K562 (cell line): ENCODE results near the gene TNPO2. TPM values are rescaled to one million over a fixed set of nuclear protein-coding genes. Genes with fewer than 3 reads are reported as not detected.

Experiments used
- ATAC-seq: fragments of 200-7000 bp; cut with Tn5 transposase; 3 replicates; pipeline ENCODE4 v1.9.1; 2020; ENCODE audit warnings: moderate library complexity
- BruUV-seq: library from RNA; stranded (reverse); fragments of 400-500 nt; replicated peaks from 2 replicates; lab custom pipeline; 2021; lab: Mats Ljungman, UMichigan
- CTCF ChIA-PET: fragments of 300-600 bp; formaldehyde crosslinking; extraction: SDS; loops from one replicate; lab custom pipeline; 2021; ENCODE audit warnings: low intra/inter-chr PET ratio; lab: Yijun Ruan, JAX
- POLR2A ChIA-PET: fragments of 300-600, 350-650 bp; sonication (Branson Sonifier 250); formaldehyde crosslinking; extraction: SDS; loops from one replicate; lab custom pipeline; 2021; ENCODE audit warnings: antibody characterized with exemption, inconsistent platforms; lab: Yijun Ruan, JAX
- DNase-seq, 4 experiments: peaks; one replicate each; pipeline versions ENCODE4 v3.0.0 to v3.0.0-alpha.2; 2011 to 2018; ENCODE audit warnings: low spot score in 3 of 4, mixed read lengths in 3 of 4; ENCODE audit errors: extremely low read depth in 1 of 4
- FAIRE-seq: peaks from 2 replicates; lab custom pipeline; 2011; peaks lifted over from hg19 to GRCh38; lab: Jason Lieb, UNC
- H2AFZ ChIP-seq: 2 replicates; pipeline ENCODE4 v1.6.0; 2011; ENCODE audit warnings: low read depth, low read length, control low read depth, inconsistent platforms
- H3K27ac ChIP-seq: fragments of 200-600 bp; 3 replicates; pipeline ENCODE4 v1.8.0; 2011; ENCODE audit warnings: low read depth, mild to moderate bottlenecking, control low read depth, inconsistent platforms, low read length, moderate library complexity, mixed read lengths; ENCODE audit errors: extremely low read depth
- H3K27me3 ChIP-seq, 2 experiments: fragments of 300-600 bp in 1 of 2; 2 replicates in 1 of 2; 3 replicates in 1 of 2; pipeline versions ENCODE4 v1.6.0 to v1.8.0; 2011; ENCODE audit warnings: inconsistent platforms in 2 of 2, low read length in 2 of 2, mild to moderate bottlenecking in 1 of 2, mixed read lengths in 1 of 2, moderate library complexity in 1 of 2; ENCODE audit not compliant: control insufficient read depth in 2 of 2, insufficient read depth in 2 of 2
- H3K36me3 ChIP-seq: fragments of 300-600 bp; 3 replicates; pipeline ENCODE4 v1.8.0; 2011; ENCODE audit warnings: mild to moderate bottlenecking, low read length, inconsistent platforms; ENCODE audit not compliant: control insufficient read depth, insufficient read depth
- H3K4me1 ChIP-seq, 2 experiments: fragments of 200-600 bp in 1 of 2; replicated peaks in 1 of 2; 2 replicates in 1 of 2; 3 replicates in 1 of 2; pipeline versions ENCODE4 v1.5.1 to v1.8.0; 2011; ENCODE audit warnings: inconsistent platforms in 2 of 2, low read length in 2 of 2, mild to moderate bottlenecking in 1 of 2, mixed read lengths in 1 of 2, moderate library complexity in 1 of 2; ENCODE audit not compliant: control insufficient read depth in 2 of 2, insufficient read depth in 2 of 2
- H3K4me2 ChIP-seq: 2 replicates; pipeline ENCODE4 v1.6.1; 2011; ENCODE audit warnings: low read length, control low read depth, inconsistent platforms, mixed read lengths; ENCODE audit not compliant: insufficient read depth
- H3K4me3 ChIP-seq: fragments of 200-600 bp; sonication (generic), shearing (Covaris generic); 2 replicates; pipeline ENCODE4 v1.5.1; 2016; ENCODE audit warnings: control low read depth, inconsistent platforms
- H3K79me2 ChIP-seq: fragments of 200-600 bp; 3 replicates; pipeline ENCODE4 v1.8.0; 2011; ENCODE audit warnings: low read length, inconsistent platforms; ENCODE audit not compliant: control insufficient read depth, insufficient read depth
- H3K9ac ChIP-seq, 2 experiments: 2 replicates each; pipeline versions ENCODE4 v1.6.0 to v1.6.1; 2011; ENCODE audit warnings: low read depth in 2 of 2, low read length in 2 of 2, control low read depth in 1 of 2, inconsistent platforms in 1 of 2, mild to moderate bottlenecking in 1 of 2, mixed read lengths in 1 of 2; ENCODE audit not compliant: insufficient read depth in 1 of 2
- H3K9me1 ChIP-seq: one replicate; pipeline ENCODE4 v1.6.0; 2011; ENCODE audit warnings: inconsistent platforms, mild to moderate bottlenecking, low read length, moderate library complexity; ENCODE audit not compliant: control insufficient read depth, insufficient read depth
- H3K9me3 ChIP-seq: replicated peaks from 2 replicates; pipeline ENCODE4 v1.5.1; 2011; ENCODE audit warnings: low read depth, low read length, inconsistent platforms; ENCODE audit not compliant: control insufficient read depth, insufficient read depth
- H4K20me1 ChIP-seq: replicated peaks from 2 replicates; pipeline ENCODE4 v1.6.1; 2011; ENCODE audit warnings: low read length, inconsistent platforms, mixed read lengths; ENCODE audit not compliant: control insufficient read depth, insufficient read depth
- BRD4 ChIP-seq: fragments of 200-600 bp; sonication (generic); IDR thresholded peaks from 2 replicates; pipeline ENCODE4 v1.6.1; 2017; ENCODE audit warnings: inconsistent platforms
- DACH1 ChIP-seq: fragments of 450-650 bp; IDR thresholded peaks from 2 replicates; pipeline ENCODE4 v1.6.1; 2018; ENCODE audit not compliant: partially characterized antibody
- FOXP1 ChIP-seq: sonication (generic); formaldehyde crosslinking; IDR thresholded peaks from 2 replicates; pipeline ENCODE4 v1.8.0; 2022; ENCODE audit warnings: mild to moderate bottlenecking, missing genetic modification reagents
- GTF2E2 ChIP-seq: fragments of 200-800 bp; sonication (Bioruptor generic); IDR thresholded peaks from 2 replicates; pipeline ENCODE4 v1.6.1; 2016; ENCODE audit warnings: missing genetic modification characterization, missing compliant biosample characterization
- KLF13 ChIP-seq: fragments of 450-650 bp; IDR thresholded peaks from 2 replicates; pipeline ENCODE4 v1.6.1; 2016; ENCODE audit warnings: missing genetic modification characterization, low read depth, mild to moderate bottlenecking, missing compliant biosample characterization, moderate library complexity, borderline replicate concordance
- PHF21A ChIP-seq: fragments of 450-650 bp; IDR thresholded peaks from 2 replicates; pipeline ENCODE4 v1.6.1; 2017; ENCODE audit warnings: low read depth, borderline replicate concordance
- PTTG1 ChIP-seq: fragments of 450-650 bp; IDR thresholded peaks from 2 replicates; pipeline ENCODE4 v1.6.1; 2016; ENCODE audit warnings: low read depth, mild to moderate bottlenecking, missing genetic modification characterization, missing compliant biosample characterization
- PURB ChIP-seq: sonication (generic); formaldehyde crosslinking; IDR thresholded peaks from 2 replicates; pipeline ENCODE4 v1.9.0; 2021; ENCODE audit warnings: low read depth, mild to moderate bottlenecking, missing genetic modification reagents
- ZFX ChIP-seq: sonication (generic); formaldehyde crosslinking; IDR thresholded peaks from 2 replicates; pipeline ENCODE4 v1.8.0; 2022; ENCODE audit warnings: mild to moderate bottlenecking, missing genetic modification reagents, moderate library complexity
- ZNF224 ChIP-seq: sonication (generic); formaldehyde crosslinking; IDR thresholded peaks from 2 replicates; pipeline ENCODE4 v1.8.0; 2022; ENCODE audit warnings: mild to moderate bottlenecking, missing genetic modification reagents
- ZNF586 ChIP-seq: fragments of 450-650 bp; formaldehyde crosslinking; conservative IDR thresholded peaks from 2 replicates; pipeline ENCODE4 v1.4.0; 2020; ENCODE audit warnings: mild to moderate bottlenecking, moderate library complexity
- ZNF589 ChIP-seq: fragments of 200-800 bp; sonication (Bioruptor generic); IDR thresholded peaks from 2 replicates; pipeline ENCODE4 v1.6.1; 2016; ENCODE audit warnings: low read depth, missing genetic modification characterization, missing compliant biosample characterization
- WGBS: fragments of 100-300 bp; shearing (Covaris generic); methylation state at CpG from one replicate; pipeline ENCODE4 v1.1.6; 2016; ENCODE audit warnings: low coverage, mixed read lengths; ENCODE audit not compliant: insufficient coverage; ENCODE audit errors: missing lambda C conversion rate; 5-methylcytosine and 5-hydroxymethylcytosine counted together
- in situ Hi-C: fragments of 300-500 bp; cut with MboI; formaldehyde crosslinking; loops from 4 replicates; pipeline ENCODE4 v1.15.0; 2018; ENCODE audit warnings: inconsistent platforms, mixed read lengths
- intact Hi-C: fragments of 100-400 bp; cut with micrococcal nuclease; formaldehyde crosslinking; loops from 2 replicates; pipeline ENCODE4 v1.14.2; 2022
- polyA plus RNA-seq, 8 experiments: library from polyadenylated mRNA; depleted of rRNA in 4 of 8; stranded (reverse) in 5 of 8; unstranded in 3 of 8; fragments of >200 nt; fragmentation: Nextera tagmentation in 2 of 8; fragmentation: Illumina TruSeq in 1 of 8; extraction: Ambion mirVana in 2 of 8; extraction: Trizol in 1 of 8; gene quantifications; 2 replicates each; pipeline versions ENCODE4 v1.2.1 to v1.2.3, GENCODE V29; 2011 to 2014; ENCODE audit warnings: inconsistent platforms in 1 of 8, missing spikeins in 1 of 8
- total RNA-seq, 7 experiments: library from RNA; depleted of rRNA in 6 of 7; stranded (reverse); fragments of >200 nt in 6 of 7; fragmentation: Illumina TruSeq in 2 of 7; extraction: Trizol in 2 of 7; gene quantifications; 2 replicates each; pipeline versions ENCODE4 v1.2.1 to v1.2.3, GENCODE V29; 2011 to 2021; ENCODE audit warnings: low replicate concordance in 1 of 7
- TF ChIP-seq, protein P1 (sequence below): fragments of 450-650 bp; formaldehyde crosslinking; IDR thresholded peaks from 2 replicates; pipeline ENCODE4 v1.4.0; 2020; ENCODE audit warnings: mild to moderate bottlenecking, moderate library complexity
- TF ChIP-seq, protein P2 (sequence below): fragments of 200-800 bp; sonication (Bioruptor generic); IDR thresholded peaks from 2 replicates; pipeline ENCODE4 v1.6.1; 2017; ENCODE audit warnings: missing genetic modification characterization, missing compliant biosample characterization
- TF ChIP-seq, protein P3 (sequence below): sonication (generic); formaldehyde crosslinking; IDR thresholded peaks from 2 replicates; pipeline ENCODE4 v1.8.0; 2022; ENCODE audit warnings: mild to moderate bottlenecking, missing genetic modification reagents
- TF ChIP-seq, protein P4 (sequence below): fragments of 250-450 bp; sonication (Bioruptor Pico); IDR thresholded peaks from 2 replicates; pipeline ENCODE4 v1.5.0; 2020; ENCODE audit warnings: mild to moderate bottlenecking

TNPO2 gene
- total and polyA plus RNA-seq, 9 of the 15 experiments (the other 6 are each of a cell fraction or from before 2014, with no cell fraction given): 6.0 to 126 (median 53.8) TPM

DNA sequence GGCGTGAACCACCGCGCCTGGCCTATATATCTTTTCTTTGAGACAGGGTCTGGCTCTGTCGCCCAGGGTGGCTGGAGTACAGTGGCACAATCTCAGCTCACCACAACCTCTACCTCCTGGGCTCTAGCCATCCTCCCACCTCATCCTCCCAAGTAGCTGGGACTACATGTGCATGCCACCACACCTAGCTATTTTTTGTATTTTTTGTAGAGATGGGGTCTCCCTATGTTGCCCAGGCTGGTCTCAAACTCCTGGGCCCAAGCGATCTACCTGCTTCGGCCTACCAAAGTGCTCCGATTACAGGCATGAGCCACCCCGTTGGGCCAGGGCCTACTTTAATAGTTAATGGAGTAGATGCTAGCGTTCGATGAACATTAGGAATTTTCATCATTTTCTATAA, 3.4 kb downstream of the TNPO2 start:
- Histone ChIP-seq H2AFZ (no peak overlapping the region), H4K20me1 (peaks cover 17% of the 10 kb centered on the region; the same call in 1 of the 2 replicates), H3K27ac (peak overlapping the region; percentile 87; the same call in 1 of the 3 replicates), H3K9me3 (no peaks in the 10 kb centered on the region), H3K36me3 (peaks cover 54% of the 10 kb centered on the region), H3K4me1 (peaks cover 10 to 45% of the 10 kb centered on the region in 2 experiments; a peak in 3 of 5 replicates), H3K9me1 (peaks cover 6% of the 10 kb centered on the region), H3K9ac (peak overlapping the region; percentile 89 to 99), H3K4me3 (peak overlapping the region; percentile 82; the same call in 1 of the 2 replicates), H3K4me2 (peak overlapping the region; percentile 92), H3K79me2 (peaks cover 81% of the 10 kb centered on the region), H3K27me3 (no peaks in the 10 kb centered on the region)
- intact Hi-C loops (no loop called here), in situ Hi-C loops (no loop called here)
- POLR2A ChIA-PET: interaction anchor here (0.8 to 3.8 kb wide), 5 partner anchors 35 to 74 kb away, joined by 3 to 30 read pairs (median 4); partner anchors contain the start of gene JUNB
- ATAC-seq (no peak), DNase-seq (no peak), FAIRE-seq (no peak)
- no TSS peak for BruUV-seq
- TF ChIP-seq PHF21A: no peak
- TF ChIP-seq PTTG1 (tag): no peak
- TF ChIP-seq BRD4: no peak
- TF ChIP-seq, protein P1, sequence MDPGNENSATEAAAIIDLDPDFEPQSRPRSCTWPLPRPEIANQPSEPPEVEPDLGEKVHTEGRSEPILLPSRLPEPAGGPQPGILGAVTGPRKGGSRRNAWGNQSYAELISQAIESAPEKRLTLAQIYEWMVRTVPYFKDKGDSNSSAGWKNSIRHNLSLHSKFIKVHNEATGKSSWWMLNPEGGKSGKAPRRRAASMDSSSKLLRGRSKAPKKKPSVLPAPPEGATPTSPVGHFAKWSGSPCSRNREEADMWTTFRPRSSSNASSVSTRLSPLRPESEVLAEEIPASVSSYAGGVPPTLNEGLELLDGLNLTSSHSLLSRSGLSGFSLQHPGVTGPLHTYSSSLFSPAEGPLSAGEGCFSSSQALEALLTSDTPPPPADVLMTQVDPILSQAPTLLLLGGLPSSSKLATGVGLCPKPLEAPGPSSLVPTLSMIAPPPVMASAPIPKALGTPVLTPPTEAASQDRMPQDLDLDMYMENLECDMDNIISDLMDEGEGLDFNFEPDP (CRISPR knock-in tag): no peak
- TF ChIP-seq DACH1: no peak
- TF ChIP-seq, protein P2, sequence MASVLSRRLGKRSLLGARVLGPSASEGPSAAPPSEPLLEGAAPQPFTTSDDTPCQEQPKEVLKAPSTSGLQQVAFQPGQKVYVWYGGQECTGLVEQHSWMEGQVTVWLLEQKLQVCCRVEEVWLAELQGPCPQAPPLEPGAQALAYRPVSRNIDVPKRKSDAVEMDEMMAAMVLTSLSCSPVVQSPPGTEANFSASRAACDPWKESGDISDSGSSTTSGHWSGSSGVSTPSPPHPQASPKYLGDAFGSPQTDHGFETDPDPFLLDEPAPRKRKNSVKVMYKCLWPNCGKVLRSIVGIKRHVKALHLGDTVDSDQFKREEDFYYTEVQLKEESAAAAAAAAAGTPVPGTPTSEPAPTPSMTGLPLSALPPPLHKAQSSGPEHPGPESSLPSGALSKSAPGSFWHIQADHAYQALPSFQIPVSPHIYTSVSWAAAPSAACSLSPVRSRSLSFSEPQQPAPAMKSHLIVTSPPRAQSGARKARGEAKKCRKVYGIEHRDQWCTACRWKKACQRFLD (CRISPR knock-in tag): no peak
- TF ChIP-seq FOXP1: no peak
- no peak for TF ChIP-seq ZNF586 (CRISPR knock-in tag)
- TF ChIP-seq, protein P3, sequence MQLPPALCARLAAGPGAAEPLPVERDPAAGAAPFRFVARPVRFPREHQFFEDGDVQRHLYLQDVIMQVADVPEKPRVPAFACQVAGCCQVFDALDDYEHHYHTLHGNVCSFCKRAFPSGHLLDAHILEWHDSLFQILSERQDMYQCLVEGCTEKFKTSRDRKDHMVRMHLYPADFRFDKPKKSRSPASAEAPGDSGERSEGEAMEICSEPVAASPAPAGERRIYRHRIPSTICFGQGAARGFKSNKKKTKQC: no peak
- TF ChIP-seq ZFX: no peak
- no peak for TF ChIP-seq KLF13 (tag)
- TF ChIP-seq ZNF589 (CRISPR knock-in tag): no peak
- TF ChIP-seq PURB (CRISPR knock-in tag): no peak
- TF ChIP-seq, protein P4, sequence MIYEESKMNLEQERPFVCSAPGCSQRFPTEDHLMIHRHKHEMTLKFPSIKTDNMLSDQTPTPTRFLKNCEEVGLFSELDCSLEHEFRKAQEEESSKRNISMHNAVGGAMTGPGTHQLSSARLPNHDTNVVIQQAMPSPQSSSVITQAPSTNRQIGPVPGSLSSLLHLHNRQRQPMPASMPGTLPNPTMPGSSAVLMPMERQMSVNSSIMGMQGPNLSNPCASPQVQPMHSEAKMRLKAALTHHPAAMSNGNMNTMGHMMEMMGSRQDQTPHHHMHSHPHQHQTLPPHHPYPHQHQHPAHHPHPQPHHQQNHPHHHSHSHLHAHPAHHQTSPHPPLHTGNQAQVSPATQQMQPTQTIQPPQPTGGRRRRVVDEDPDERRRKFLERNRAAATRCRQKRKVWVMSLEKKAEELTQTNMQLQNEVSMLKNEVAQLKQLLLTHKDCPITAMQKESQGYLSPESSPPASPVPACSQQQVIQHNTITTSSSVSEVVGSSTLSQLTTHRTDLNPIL (CRISPR knock-in tag): no peak
- no peak for TF ChIP-seq GTF2E2 (tag)
- TF ChIP-seq ZNF224 (CRISPR knock-in tag): no peak
- CTCF ChIA-PET: no interaction called here
- WGBS: 90% methylated on average over 10 of the region's 10 CpGs
